Left lung (tissue), 10 donors: Measurements from ENCODE around the gene FOXD3. TPM values are rescaled to one million over a fixed set of nuclear protein-coding genes. Genes with fewer than 3 reads are reported as not detected.

Experiments used
- ATAC-seq: fragments of 200-7000 bp; cut with Tn5 transposase; one replicate; pipeline ENCODE4 v1.9.1; 2020; ENCODE audit warnings: moderate library complexity
- DNase-seq, 4 donors: peaks; one replicate each; pipeline ENCODE4 v3.0.0-alpha.2; 2013 to 2020
- H3K27ac ChIP-seq, 2 donors: fragments of 200-600 bp; sonication (generic) in 1 of 2; one replicate each; pipeline versions ENCODE4 v1.5.0 to v1.8.0; 2020 to 2021
- H3K27me3 ChIP-seq, 2 donors: fragments of 200-600 bp; sonication (generic) in 1 of 2; one replicate each; pipeline versions ENCODE4 v1.5.0 to v1.8.0; 2020 to 2021
- H3K36me3 ChIP-seq, 2 donors: fragments of 200-600 bp; sonication (generic) in 1 of 2; one replicate each; pipeline versions ENCODE4 v1.5.0 to v1.8.0; 2020 to 2021
- H3K4me1 ChIP-seq, 2 donors: fragments of 200-600 bp; one replicate each; pipeline ENCODE4 v1.8.0; 2021
- H3K4me3 ChIP-seq, 2 donors: fragments of 200-600 bp; sonication (generic) in 1 of 2; one replicate each; pipeline versions ENCODE4 v1.5.0 to v1.8.0; 2020 to 2021; ENCODE audit warnings: mild to moderate bottlenecking in 1 of 2
- H3K9me3 ChIP-seq, 2 donors: fragments of 200-600 bp; sonication (generic) in 1 of 2; one replicate each; pipeline versions ENCODE4 v1.5.0 to v1.8.0; 2020 to 2021
- intact Hi-C, 2 donors: fragments of 100-400 bp; cut with DNase I; formaldehyde crosslinking; loops; one replicate each; pipeline versions ENCODE4 v1.11.2 to v1.14.2; 2022
- polyA plus RNA-seq, 6 donors: library from polyadenylated mRNA; unstranded; fragments of 120-200 nt; gene quantifications; one replicate each; pipeline ENCODE4 v1.2.1, GENCODE V29; 2013; ENCODE audit not compliant: insufficient read length in 6 of 6
- total RNA-seq, 2 donors: library from RNA; stranded (reverse); fragmentation: NEBNext Ultra II Directional; extraction: Animal tissue kit (Norgen Biotek cat#: 25700); gene quantifications; one replicate each; pipeline ENCODE4 v1.2.1, GENCODE V29; 2021
- TF ChIP-seq, protein P1 (sequence below), 2 donors: fragments of 200-600 bp; sonication (generic) in 1 of 2; IDR thresholded peaks; one replicate each; pipeline versions ENCODE4 v1.5.0 to v1.8.0; 2021; ENCODE audit warnings: antibody characterized with exemption in 2 of 2
- donor health status: DM: no; HTN: yes; CAD: no.
- donor health status: DM: no; HTN: no; CAD: no.

Gene FOXD3
- total and polyA plus RNA-seq, 8 donors: not detected

DNA sequence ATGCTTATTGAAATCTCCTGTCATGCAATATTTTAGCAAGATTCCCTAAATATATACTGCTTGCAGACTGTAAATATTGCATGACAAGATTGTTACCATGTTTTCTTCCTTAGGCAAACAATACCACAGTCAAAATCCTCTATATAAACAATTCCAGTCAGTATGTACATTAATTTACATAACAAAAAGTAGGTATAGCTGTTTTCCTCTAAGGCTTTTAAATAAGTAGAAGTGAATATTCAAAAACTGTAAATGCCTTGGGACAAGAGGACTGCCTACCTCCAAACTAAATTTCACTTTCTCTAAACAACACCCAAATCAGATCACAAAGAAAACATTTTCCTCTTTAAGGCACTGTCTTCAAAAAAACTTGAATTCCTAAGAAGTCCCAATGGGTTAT, 17.3 kb upstream of the FOXD3 start:
- intact Hi-C loops: no loop called here
- Histone ChIP-seq H3K4me1 (no peaks in the 10 kb centered on the region), H3K27me3 (peaks cover 9 to 81% of the 10 kb centered on the region in 2 donors)

DNA sequence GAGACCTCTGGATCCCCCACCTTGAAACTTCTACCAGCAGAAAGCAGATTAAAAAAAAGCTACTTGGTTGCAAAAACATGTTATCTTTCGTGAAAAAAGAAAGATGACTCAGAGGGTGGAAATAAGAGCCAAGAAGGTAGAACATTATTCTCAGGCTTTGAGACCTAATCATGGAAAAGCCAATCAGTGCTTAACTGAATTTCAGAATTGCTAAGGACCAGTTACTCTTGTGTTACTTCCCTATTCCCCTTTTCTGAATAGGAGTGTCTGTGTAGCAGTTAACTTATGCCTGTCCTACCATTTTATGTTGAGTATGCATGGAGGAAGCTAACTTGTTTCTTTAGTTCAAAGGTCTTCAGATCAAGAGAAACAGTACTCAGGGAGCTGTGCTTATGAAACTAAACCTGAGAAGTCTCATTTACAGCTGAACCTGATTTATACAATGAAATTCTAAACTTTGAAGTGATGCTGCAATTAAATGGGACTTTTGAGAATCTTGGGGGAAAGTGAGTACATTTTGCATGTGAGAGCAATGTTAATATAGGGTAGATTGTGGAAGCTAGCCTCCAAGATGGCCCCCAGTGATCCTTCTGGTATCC, 15.1 kb upstream of the FOXD3 start:
- H3K4me1 ChIP-seq: no peaks in the 10 kb centered on the region
- no peak overlapping the region for H3K27ac ChIP-seq
- H3K27me3 ChIP-seq: peaks cover 9 to 100% of the 10 kb centered on the region in 2 donors
- ATAC-seq (no peak), DNase-seq (no peak)
- H3K36me3 ChIP-seq: no peaks in the 10 kb centered on the region
- no peak overlapping the region for H3K4me3 ChIP-seq
- peaks cover 0 to 16% of the 10 kb centered on the region in 2 donors for H3K9me3 ChIP-seq
- TF ChIP-seq, protein P1, sequence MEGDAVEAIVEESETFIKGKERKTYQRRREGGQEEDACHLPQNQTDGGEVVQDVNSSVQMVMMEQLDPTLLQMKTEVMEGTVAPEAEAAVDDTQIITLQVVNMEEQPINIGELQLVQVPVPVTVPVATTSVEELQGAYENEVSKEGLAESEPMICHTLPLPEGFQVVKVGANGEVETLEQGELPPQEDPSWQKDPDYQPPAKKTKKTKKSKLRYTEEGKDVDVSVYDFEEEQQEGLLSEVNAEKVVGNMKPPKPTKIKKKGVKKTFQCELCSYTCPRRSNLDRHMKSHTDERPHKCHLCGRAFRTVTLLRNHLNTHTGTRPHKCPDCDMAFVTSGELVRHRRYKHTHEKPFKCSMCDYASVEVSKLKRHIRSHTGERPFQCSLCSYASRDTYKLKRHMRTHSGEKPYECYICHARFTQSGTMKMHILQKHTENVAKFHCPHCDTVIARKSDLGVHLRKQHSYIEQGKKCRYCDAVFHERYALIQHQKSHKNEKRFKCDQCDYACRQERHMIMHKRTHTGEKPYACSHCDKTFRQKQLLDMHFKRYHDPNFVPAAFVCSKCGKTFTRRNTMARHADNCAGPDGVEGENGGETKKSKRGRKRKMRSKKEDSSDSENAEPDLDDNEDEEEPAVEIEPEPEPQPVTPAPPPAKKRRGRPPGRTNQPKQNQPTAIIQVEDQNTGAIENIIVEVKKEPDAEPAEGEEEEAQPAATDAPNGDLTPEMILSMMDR (IDR thresholded peaks at IDR 0.05): no peak
- intact Hi-C loops: no loop called here

More for the DNA sequence above, 17.3 kb upstream of the FOXD3 start:
- Histone ChIP-seq H3K9me3 (peaks cover 0 to 16% of the 10 kb centered on the region in 2 donors), H3K27ac (no peak overlapping the region), H3K4me3 (no peak overlapping the region), H3K36me3 (no peaks in the 10 kb centered on the region)
- ATAC-seq (no peak), DNase-seq (no peak)
- TF ChIP-seq, protein P1 (IDR thresholded peaks at IDR 0.05): no peak

DNA sequence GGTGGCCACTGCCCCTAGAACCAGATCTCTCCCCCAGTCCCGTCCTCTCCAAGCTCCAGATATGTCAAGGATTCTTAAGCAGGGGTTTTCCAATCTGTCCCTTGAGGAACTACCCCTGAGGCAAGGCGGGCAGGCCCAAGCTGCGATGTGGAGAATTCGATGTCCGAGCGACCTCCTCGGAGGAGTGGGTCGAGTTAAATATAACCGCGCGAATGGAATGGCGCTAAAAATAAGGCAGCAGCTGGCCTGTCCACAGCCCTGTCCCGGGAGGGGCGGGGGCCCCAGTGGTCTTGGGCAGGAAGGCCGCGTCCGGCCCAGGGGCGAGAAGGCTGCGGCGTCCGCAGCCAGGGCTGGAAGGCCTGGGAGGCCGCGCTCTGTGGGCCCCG, 5.8 kb upstream of the FOXD3 start:
- H3K27ac ChIP-seq: no peak overlapping the region
- no peaks in the 10 kb centered on the region for H3K9me3 ChIP-seq
- H3K36me3 ChIP-seq: no peaks in the 10 kb centered on the region
- ATAC-seq (no peak), DNase-seq (no peak)
- intact Hi-C loops: no loop called here
- H3K4me1 ChIP-seq: peaks cover 2 to 33% of the 10 kb centered on the region in 2 donors
- TF ChIP-seq, protein P1 (IDR thresholded peaks at IDR 0.05): no peak
- H3K27me3 ChIP-seq: peaks cover 82 to 98% of the 10 kb centered on the region in 2 donors
- H3K4me3 ChIP-seq: peak overlapping the region in 1 of 2 donors; percentile 52

DNA sequence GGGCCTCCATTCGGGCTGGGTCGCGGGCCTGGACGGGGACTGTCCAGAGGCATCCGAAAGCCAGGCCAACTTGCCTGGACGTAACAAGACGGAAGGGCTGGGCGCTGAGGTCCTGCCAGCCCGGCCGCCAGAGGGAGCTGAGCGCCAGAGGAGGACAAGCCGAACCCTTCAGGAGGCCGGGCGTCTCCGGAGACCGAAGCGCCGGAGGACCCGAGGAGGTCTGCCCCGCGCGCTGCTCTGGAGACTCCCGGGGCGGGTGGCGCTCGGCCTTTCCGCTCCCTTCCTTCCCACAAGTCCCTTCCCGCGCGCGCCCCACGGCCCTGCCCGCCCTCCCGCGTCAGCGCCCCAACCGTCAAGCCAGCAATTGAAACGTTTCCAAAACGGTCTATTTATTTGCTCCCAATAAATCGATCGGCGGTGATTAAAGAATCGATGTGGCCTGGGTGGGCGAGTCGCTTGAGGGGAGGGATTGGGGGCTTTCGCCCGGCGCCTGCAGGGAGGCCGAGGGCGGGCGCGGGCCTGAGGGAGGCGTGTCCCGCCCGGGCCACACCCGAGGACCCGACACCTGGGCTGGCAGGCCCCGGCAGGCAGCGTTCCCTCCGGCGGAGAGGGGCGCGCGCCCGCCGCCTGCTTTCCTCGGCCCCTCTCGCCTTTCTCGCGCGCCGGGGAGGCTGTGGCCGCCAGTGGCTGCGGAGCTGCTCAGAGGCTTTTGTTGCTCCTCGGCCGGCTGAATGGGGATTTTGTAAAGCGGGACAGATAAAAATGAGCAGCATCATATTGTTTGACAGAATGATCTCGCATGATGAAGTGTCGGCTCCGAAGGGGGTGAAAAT, 5.2 kb upstream of the FOXD3 start:
- DNase-seq (peak in 3 of 4 donors; percentile 51 to 96 (median 80)), ATAC-seq (peak; percentile 96)
- peak overlapping the region; percentile 23 to 52 for H3K4me3 ChIP-seq
- no peaks in the 10 kb centered on the region for H3K36me3 ChIP-seq
- intact Hi-C loops: no loop called here
- peaks cover 8 to 38% of the 10 kb centered on the region in 2 donors for H3K4me1 ChIP-seq
- TF ChIP-seq, protein P1 (IDR thresholded peaks at IDR 0.05): peak; percentile 39 to 72
- peaks cover 88 to 98% of the 10 kb centered on the region in 2 donors for H3K27me3 ChIP-seq
- no peaks in the 10 kb centered on the region for H3K9me3 ChIP-seq
- no peak overlapping the region for H3K27ac ChIP-seq

DNA sequence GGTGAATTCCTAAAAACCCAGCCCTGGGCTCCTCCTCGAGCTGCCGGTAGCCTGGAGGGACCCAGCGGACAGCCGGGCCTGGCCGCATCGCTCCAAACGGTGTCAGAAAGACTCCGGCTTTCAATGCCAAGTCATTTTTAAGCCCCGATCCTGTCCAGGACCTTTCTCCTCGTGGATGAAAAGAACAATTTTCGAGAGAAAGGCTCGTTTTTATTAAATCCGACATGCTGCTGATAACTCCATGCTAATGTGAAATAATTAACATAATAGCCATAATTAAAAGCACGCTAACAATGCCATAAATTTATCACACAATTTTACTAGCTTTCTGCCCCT, 4.6 kb upstream of the FOXD3 start:
- no peaks in the 10 kb centered on the region for H3K9me3 ChIP-seq
- no peak for DNase-seq
- peaks cover 11 to 44% of the 10 kb centered on the region in 2 donors for H3K4me1 ChIP-seq
- H3K27ac ChIP-seq: no peak overlapping the region
- no peak for ATAC-seq
- peaks cover 94 to 100% of the 10 kb centered on the region in 2 donors for H3K27me3 ChIP-seq
- TF ChIP-seq, protein P1 (IDR thresholded peaks at IDR 0.05): no peak
- no peaks in the 10 kb centered on the region for H3K36me3 ChIP-seq
- intact Hi-C loops: no loop called here
- H3K4me3 ChIP-seq: peak overlapping the region; percentile 23 to 52
